Natural killer cell (primary cell): Measurements from ENCODE around the gene ADGRV1. TPM values are rescaled to one million over a fixed set of nuclear protein-coding genes. Genes with fewer than 3 reads are reported as not detected.

Source experiments
- ATAC-seq, 3 donors: fragments of 150-1000 bp in 2 of 3; fragments of 200-7000 bp in 1 of 3; cut with Tn5 transposase; 1 replicate in 1 of 3; 2 replicates in 2 of 3; pipeline ENCODE4 v1.10.0; 2021; ENCODE audit warnings: mild to moderate bottlenecking in 2 of 3, moderate library complexity in 2 of 3
- DNase-seq, 2 donors: peaks; one replicate each; pipeline versions ENCODE4 v3.0.0 to v3.0.0-alpha.2; 2013 to 2021; ENCODE audit warnings: mixed read lengths in 1 of 2
- H3K27ac ChIP-seq: one replicate; pipeline ENCODE4 v1.5.1; 2013; ENCODE audit warnings: mild to moderate bottlenecking, low read length
- H3K27me3 ChIP-seq: one replicate; pipeline ENCODE4 v1.6.1; 2013; ENCODE audit warnings: low read length; ENCODE audit not compliant: control insufficient read depth, insufficient read depth
- H3K36me3 ChIP-seq: one replicate; pipeline ENCODE4 v1.6.1; 2013; ENCODE audit warnings: low read length; ENCODE audit not compliant: control insufficient read depth, insufficient read depth
- H3K4me1 ChIP-seq: one replicate; pipeline ENCODE4 v1.6.1; 2013; ENCODE audit warnings: low read length; ENCODE audit not compliant: control insufficient read depth, insufficient read depth
- H3K4me3 ChIP-seq: one replicate; pipeline ENCODE4 v1.5.1; 2013; ENCODE audit warnings: low read length
- H3K9me3 ChIP-seq: one replicate; pipeline ENCODE4 v1.6.1; 2013; ENCODE audit warnings: low read length; ENCODE audit not compliant: control insufficient read depth, insufficient read depth
- H3K27ac Mint-ChIP-seq, 2 donors: one replicate each; pipeline ENCODE4 v1.8.0; 2022; ENCODE audit warnings: mild to moderate bottlenecking in 2 of 2, mixed read lengths in 2 of 2, moderate library complexity in 1 of 2
- H3K27me3 Mint-ChIP-seq, 2 donors: one replicate each; pipeline ENCODE4 v1.8.0; 2022; ENCODE audit warnings: low read depth in 2 of 2, mixed read lengths in 2 of 2
- H3K36me3 Mint-ChIP-seq: one replicate; pipeline ENCODE4 v1.8.0; 2022; ENCODE audit warnings: mixed read lengths
- H3K4me1 Mint-ChIP-seq, 2 donors: one replicate each; pipeline ENCODE4 v1.8.0; 2022; ENCODE audit warnings: mixed read lengths in 2 of 2
- H3K4me3 Mint-ChIP-seq: one replicate; pipeline ENCODE4 v1.8.0; 2022; ENCODE audit warnings: mild to moderate bottlenecking, moderate library complexity, mixed read lengths
- H3K9me3 Mint-ChIP-seq, 2 donors: one replicate each; pipeline ENCODE4 v1.8.0; 2022; ENCODE audit warnings: mixed read lengths in 2 of 2
- CTCF ChIP-seq: fragments of 200-600 bp; IDR thresholded peaks from one replicate; pipeline ENCODE4 v1.8.0; 2022; ENCODE audit warnings: antibody characterized with exemption
- WGBS: methylation state at CpG from one replicate; pipeline ENCODE4 v1.1.7; 2013; ENCODE audit warnings: missing lambda C conversion rate; ENCODE audit not compliant: insufficient coverage; 5-methylcytosine and 5-hydroxymethylcytosine counted together
- intact Hi-C: fragments of 100-400 bp; cut with micrococcal nuclease; formaldehyde crosslinking; loops from one replicate; pipeline ENCODE4 v1.14.2; 2022
- total RNA-seq, 4 donors: library from RNA; stranded (reverse); fragments of 120-200 nt in 1 of 4; gene quantifications; one replicate each; pipeline versions ENCODE4 v1.2.3 to v1.2.4, GENCODE V29; 2013 to 2022

The ADGRV1 gene
- total RNA-seq, 3 donors from 2014 or later (not counting 1 experiment from before 2014, with no cell fraction given) = 0.50 to 0.71 TPM; not detected in 1

- no peaks in the 10 kb centered on the region for H3K27me3 ChIP-seq
- H3K4me3 Mint-ChIP-seq = no peak overlapping the region
- H3K27ac Mint-ChIP-seq = no peak overlapping the region
- no peaks in the 10 kb centered on the region for H3K4me1 ChIP-seq
- no peaks in the 10 kb centered on the region for H3K36me3 ChIP-seq
- no peak for TF ChIP-seq CTCF
- peaks cover 21 to 63% of the 10 kb centered on the region in 2 donors for H3K27me3 Mint-ChIP-seq
- no peaks in the 10 kb centered on the region for H3K4me1 Mint-ChIP-seq
- ATAC-seq = no peak
- no peaks in the 10 kb centered on the region for H3K9me3 Mint-ChIP-seq
- no peak overlapping the region for H3K27ac ChIP-seq
- 71% methylated on average over 1 of the region's 2 CpGs for WGBS
- no peak for DNase-seq
- no peak overlapping the region for H3K4me3 ChIP-seq
- no peaks in the 10 kb centered on the region for H3K36me3 Mint-ChIP-seq
- H3K9me3 ChIP-seq = no peaks in the 10 kb centered on the region
- intact Hi-C loops = no loop called here
These were observed 323.9 kb downstream of the ADGRV1 start for GRCh38 chr5:90882448-90882847.

- Histone ChIP-seq H3K4me1 (no peaks in the 10 kb centered on the region), H3K4me3 (no peak overlapping the region), H3K27ac (no peak overlapping the region), H3K27me3 (no peaks in the 10 kb centered on the region), H3K9me3 (no peaks in the 10 kb centered on the region), H3K36me3 (no peaks in the 10 kb centered on the region)
- no peak for DNase-seq
- Mint-ChIP-seq H3K36me3 (no peaks in the 10 kb centered on the region), H3K4me1 (no peaks in the 10 kb centered on the region), H3K27ac (no peak overlapping the region), H3K27me3 (peaks cover 21 to 45% of the 10 kb centered on the region in 2 donors), H3K4me3 (no peak overlapping the region), H3K9me3 (no peaks in the 10 kb centered on the region)
- no peak for ATAC-seq
- 50% methylated on average over 1 of the region's 1 CpG for WGBS
- intact Hi-C loops = no loop called here
- TF ChIP-seq CTCF = no peak
These were observed 326.7 kb downstream of the ADGRV1 start for GRCh38 chr5:90885180-90885868.

GRCh38 chr5:90886381-90886780 lies 327.8 kb downstream of the ADGRV1 start:
- no peak overlapping the region for H3K4me3 ChIP-seq
- Mint-ChIP-seq H3K4me3 (no peak overlapping the region), H3K4me1 (no peaks in the 10 kb centered on the region), H3K36me3 (no peaks in the 10 kb centered on the region), H3K9me3 (no peaks in the 10 kb centered on the region), H3K27ac (no peak overlapping the region), H3K27me3 (peaks cover 20 to 39% of the 10 kb centered on the region in 2 donors)
- no peak for TF ChIP-seq CTCF
- ATAC-seq (no peak), DNase-seq (no peak)
- no peaks in the 10 kb centered on the region for H3K4me1 ChIP-seq
- WGBS = 93% methylated on average over 5 of the region's 5 CpGs
- no peaks in the 10 kb centered on the region for H3K36me3 ChIP-seq
- H3K27ac ChIP-seq = no peak overlapping the region
- intact Hi-C loops = no loop called here
- H3K27me3 ChIP-seq = no peaks in the 10 kb centered on the region
- H3K9me3 ChIP-seq = no peaks in the 10 kb centered on the region
